HG03045 (cell line): ENCODE results near the gene PLCH2.
"Not testable (repeated sequence)": the region's sequence is repeated elsewhere in the genome, so short reads cannot be mapped to it uniquely, and the experiment has no call there.

Source experiments
- ATAC-seq: cut with Tn5 transposase; IDR thresholded peaks from one replicate; pipeline ENCODE4 v1.9.1; 2021; ENCODE audit warnings: mild to moderate bottlenecking, moderate library complexity; ENCODE audit not compliant: unreplicated experiment

PLCH2 gene

GRCh38 chr1:2442661-2443060, 33.4 kb upstream of the PLCH2 start:
- no peak for ATAC-seq

- no peak for ATAC-seq
Measured at GRCh38 chr1:2443277-2444137, 32.6 kb upstream of the PLCH2 start.

GRCh38 chr1:2444138-2444591, 31.9 kb upstream of the PLCH2 start:
- no peak for ATAC-seq

- ATAC-seq: no peak
Measured at GRCh38 chr1:2445162-2445822, 30.8 kb upstream of the PLCH2 start.

- ATAC-seq: no peak
Measured at GRCh38 chr1:2445823-2446215, 30.3 kb upstream of the PLCH2 start.

- no peak for ATAC-seq
Measured at GRCh38 chr1:2446394-2446793, 29.7 kb upstream of the PLCH2 start.

GRCh38 chr1:2446861-2447260, 29.2 kb upstream of the PLCH2 start:
- ATAC-seq: no peak

- no peak for ATAC-seq
Measured at GRCh38 chr1:2447276-2448097, 28.6 kb upstream of the PLCH2 start.

- no peak for ATAC-seq
Measured at GRCh38 chr1:2448098-2448445, 28.0 kb upstream of the PLCH2 start.

GRCh38 chr1:2449636-2450454, 26.2 kb upstream of the PLCH2 start:
- ATAC-seq: no peak

- no peak for ATAC-seq
Measured at GRCh38 chr1:2451741-2452140, 24.3 kb upstream of the PLCH2 start.

GRCh38 chr1:2452201-2452931, 23.7 kb upstream of the PLCH2 start:
- no peak for ATAC-seq

- no peak for ATAC-seq
Measured at GRCh38 chr1:2452932-2453315, 23.2 kb upstream of the PLCH2 start.

- ATAC-seq: no peak
Measured at GRCh38 chr1:2454227-2454626, 21.9 kb upstream of the PLCH2 start.

GRCh38 chr1:2455757-2456156, 20.3 kb upstream of the PLCH2 start:
- no peak for ATAC-seq

- ATAC-seq: no peak
Measured at GRCh38 chr1:2457444-2457843, 18.6 kb upstream of the PLCH2 start.

GRCh38 chr1:2458687-2459086, 17.4 kb upstream of the PLCH2 start:
- ATAC-seq: no peak

- ATAC-seq: not testable (repeated sequence)
Measured at GRCh38 chr1:2459102-2459753, 16.9 kb upstream of the PLCH2 start.

- no peak for ATAC-seq
Measured at GRCh38 chr1:2459757-2460156, 16.3 kb upstream of the PLCH2 start.

GRCh38 chr1:2460203-2460602, 15.9 kb upstream of the PLCH2 start:
- no peak for ATAC-seq
